GM12874 (cell line): ENCODE data around the gene CEP112.

Source experiments
- CTCF ChIP-seq: IDR thresholded peaks from 2 replicates; pipeline ENCODE4 v1.5.1; 2011; ENCODE audit warnings: low read depth, mild to moderate bottlenecking, control low read depth, low read length, moderate library complexity; ENCODE audit not compliant: insufficient read depth

Gene CEP112

GRCh38 chr17:65895969-65896368 lies 296.0 kb downstream of the CEP112 start:
- no peak for TF ChIP-seq CTCF

- no peak for TF ChIP-seq CTCF
These were observed 298.1 kb downstream of the CEP112 start for GRCh38 chr17:65893692-65894279.

- no peak for TF ChIP-seq CTCF
These were observed 299.0 kb downstream of the CEP112 start for GRCh38 chr17:65892912-65893377.

- TF ChIP-seq CTCF = no peak
These were observed 300.6 kb downstream of the CEP112 start for GRCh38 chr17:65891231-65891735.

GRCh38 chr17:65888649-65889048 lies 303.3 kb downstream of the CEP112 start:
- no peak for TF ChIP-seq CTCF

- TF ChIP-seq CTCF = no peak
These were observed 305.4 kb downstream of the CEP112 start for GRCh38 chr17:65886315-65887245.

GRCh38 chr17:65885541-65886312 lies 306.2 kb downstream of the CEP112 start:
- no peak for TF ChIP-seq CTCF
